ENCODE data around the gene VAT1L. TPM values are rescaled to one million over a fixed set of nuclear protein-coding genes. Genes with fewer than 3 reads are reported as not detected.

The VAT1L gene
- total RNA-seq, 1 experiment from 2014 or later = 19.1 TPM

DNA sequence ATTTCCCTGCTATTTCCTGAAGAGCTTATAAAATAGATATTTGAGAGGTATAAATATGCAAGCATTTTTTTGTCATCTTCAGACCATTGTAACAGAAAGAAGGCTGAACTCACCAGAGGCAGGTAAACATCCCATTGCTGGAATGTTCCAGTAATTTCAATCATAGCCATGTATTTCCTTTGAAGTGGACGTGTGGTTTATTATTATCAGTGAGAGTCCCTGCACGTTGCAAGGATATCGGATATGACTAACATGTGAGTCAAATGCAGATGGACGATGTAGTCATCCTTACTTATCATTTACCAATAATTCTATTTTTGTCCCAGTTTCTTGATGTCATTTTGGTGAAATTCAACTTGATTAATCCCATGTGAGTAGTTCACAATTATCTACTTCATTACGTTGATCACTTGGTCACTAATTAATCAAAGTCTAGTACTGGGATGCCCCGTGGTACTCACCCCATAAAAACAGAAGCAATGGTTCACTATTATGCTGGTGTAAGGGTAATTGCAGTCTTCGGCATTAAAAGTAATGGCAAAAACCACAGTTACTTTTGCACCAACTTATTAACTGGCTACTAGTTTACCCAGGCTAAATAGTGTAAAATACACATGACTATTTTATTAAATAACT lies 89.5 kb downstream of the VAT1L start:
- DNase-seq (ENCODE audit: low spot score) (no peak), ATAC-seq (no peak)
- H3K27ac Mint-ChIP-seq = no peak overlapping the region
- no peak overlapping the region for H3K4me3 Mint-ChIP-seq
- H3K27me3 Mint-ChIP-seq (ENCODE audit: low read depth) = no peaks in the 10 kb centered on the region
- ChIA-PET CTCF (no interaction called here), POLR2A (interaction anchor here (0.6 kb wide), 1 partner anchor 50 kb away, joined by 4 read pairs; no protein-coding TSS in a partner anchor)
- peaks cover 2% of the 10 kb centered on the region; the same call in 1 of the 2 replicates for H3K36me3 Mint-ChIP-seq
- TF ChIP-seq TEAD4 (CRISPR knock-in tag; IDR thresholded peaks at IDR 0.05) (no peak), FOXP1 (CRISPR knock-in tag; IDR thresholded peaks at IDR 0.05; ENCODE audit: borderline replicate concordance) (no peak), SMAD4 (CRISPR knock-in tag; IDR thresholded peaks at IDR 0.05) (no peak), E2F4 (CRISPR knock-in tag; IDR thresholded peaks at IDR 0.05; ENCODE audit: borderline replicate concordance, low read depth) (no peak), NFE2L1 (CRISPR knock-in tag; IDR thresholded peaks at IDR 0.05) (no peak), ARID4B (CRISPR knock-in tag; IDR thresholded peaks at IDR 0.05; ENCODE audit: borderline replicate concordance) (no peak), JAZF1 (CRISPR knock-in tag; IDR thresholded peaks at IDR 0.05) (no peak), FOXJ3 (CRISPR knock-in tag; IDR thresholded peaks at IDR 0.05; ENCODE audit: borderline replicate concordance) (no peak), TCF7 (CRISPR knock-in tag; IDR thresholded peaks at IDR 0.05; ENCODE audit: low read depth) (no peak), NR1H2 (CRISPR knock-in tag; IDR thresholded peaks at IDR 0.05) (no peak), MXD4 (CRISPR knock-in tag; IDR thresholded peaks at IDR 0.05; ENCODE audit: borderline replicate concordance) (no peak), ETV6 (CRISPR knock-in tag; IDR thresholded peaks at IDR 0.05) (no peak), CBFB (CRISPR knock-in tag; IDR thresholded peaks at IDR 0.05; ENCODE audit: low read depth) (no peak)
- TF ChIP-seq, protein P1, sequence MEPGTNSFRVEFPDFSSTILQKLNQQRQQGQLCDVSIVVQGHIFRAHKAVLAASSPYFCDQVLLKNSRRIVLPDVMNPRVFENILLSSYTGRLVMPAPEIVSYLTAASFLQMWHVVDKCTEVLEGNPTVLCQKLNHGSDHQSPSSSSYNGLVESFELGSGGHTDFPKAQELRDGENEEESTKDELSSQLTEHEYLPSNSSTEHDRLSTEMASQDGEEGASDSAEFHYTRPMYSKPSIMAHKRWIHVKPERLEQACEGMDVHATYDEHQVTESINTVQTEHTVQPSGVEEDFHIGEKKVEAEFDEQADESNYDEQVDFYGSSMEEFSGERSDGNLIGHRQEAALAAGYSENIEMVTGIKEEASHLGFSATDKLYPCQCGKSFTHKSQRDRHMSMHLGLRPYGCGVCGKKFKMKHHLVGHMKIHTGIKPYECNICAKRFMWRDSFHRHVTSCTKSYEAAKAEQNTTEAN (CRISPR knock-in tag; IDR thresholded peaks at IDR 0.05) = no peak
- TF ChIP-seq, protein P2, sequence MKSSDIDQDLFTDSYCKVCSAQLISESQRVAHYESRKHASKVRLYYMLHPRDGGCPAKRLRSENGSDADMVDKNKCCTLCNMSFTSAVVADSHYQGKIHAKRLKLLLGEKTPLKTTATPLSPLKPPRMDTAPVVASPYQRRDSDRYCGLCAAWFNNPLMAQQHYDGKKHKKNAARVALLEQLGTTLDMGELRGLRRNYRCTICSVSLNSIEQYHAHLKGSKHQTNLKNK (CRISPR knock-in tag; IDR thresholded peaks at IDR 0.05) = no peak
- TF ChIP-seq, protein P3, sequence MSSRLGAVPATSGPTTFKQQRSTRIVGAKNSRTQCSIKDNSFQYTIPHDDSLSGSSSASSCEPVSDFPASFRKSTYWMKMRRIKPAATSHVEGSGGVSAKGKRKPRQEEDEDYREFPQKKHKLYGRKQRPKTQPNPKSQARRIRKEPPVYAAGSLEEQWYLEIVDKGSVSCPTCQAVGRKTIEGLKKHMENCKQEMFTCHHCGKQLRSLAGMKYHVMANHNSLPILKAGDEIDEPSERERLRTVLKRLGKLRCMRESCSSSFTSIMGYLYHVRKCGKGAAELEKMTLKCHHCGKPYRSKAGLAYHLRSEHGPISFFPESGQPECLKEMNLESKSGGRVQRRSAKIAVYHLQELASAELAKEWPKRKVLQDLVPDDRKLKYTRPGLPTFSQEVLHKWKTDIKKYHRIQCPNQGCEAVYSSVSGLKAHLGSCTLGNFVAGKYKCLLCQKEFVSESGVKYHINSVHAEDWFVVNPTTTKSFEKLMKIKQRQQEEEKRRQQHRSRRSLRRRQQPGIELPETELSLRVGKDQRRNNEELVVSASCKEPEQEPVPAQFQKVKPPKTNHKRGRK (CRISPR knock-in tag; IDR thresholded peaks at IDR 0.05; ENCODE audit: borderline replicate concordance) = no peak
- H3K4me1 Mint-ChIP-seq = peaks cover 3% of the 10 kb centered on the region
- peaks cover 10% of the 10 kb centered on the region for H3K9me3 Mint-ChIP-seq
